HG02763 (cell line): ENCODE measurements around the gene SYT6.

Experiments
- ATAC-seq: cut with Tn5 transposase; IDR thresholded peaks from one replicate; pipeline ENCODE4 v1.9.1; 2021; ENCODE audit warnings: mild to moderate bottlenecking, moderate library complexity; ENCODE audit not compliant: unreplicated experiment

SYT6 gene

GRCh38 chr1:114094675-114095074 lies 59.0 kb downstream of the SYT6 start:
- ATAC-seq: no peak

GRCh38 chr1:114094363-114094634 lies 59.4 kb downstream of the SYT6 start:
- ATAC-seq: no peak

- ATAC-seq: no peak
Observed at GRCh38 chr1:114093624-114094362, 59.9 kb downstream of the SYT6 start.

- ATAC-seq: no peak
Observed at GRCh38 chr1:114092186-114093062, 61.2 kb downstream of the SYT6 start.

- no peak for ATAC-seq
Observed at GRCh38 chr1:114091711-114092110, 62.0 kb downstream of the SYT6 start.

GRCh38 chr1:114090738-114091505 lies 62.7 kb downstream of the SYT6 start:
- no peak for ATAC-seq

- ATAC-seq: no peak
Observed at GRCh38 chr1:114089502-114090138, 64.0 kb downstream of the SYT6 start.

- no peak for ATAC-seq
Observed at GRCh38 chr1:114088392-114089299, 65.0 kb downstream of the SYT6 start.

GRCh38 chr1:114087495-114087894 lies 66.2 kb downstream of the SYT6 start:
- no peak for ATAC-seq

GRCh38 chr1:114086601-114087368 lies 66.9 kb downstream of the SYT6 start:
- no peak for ATAC-seq

GRCh38 chr1:114082867-114083585 lies 70.6 kb downstream of the SYT6 start:
- no peak for ATAC-seq

GRCh38 chr1:114082304-114082630 lies 71.4 kb downstream of the SYT6 start:
- ATAC-seq: no peak

GRCh38 chr1:114081437-114082303 lies 72.0 kb downstream of the SYT6 start:
- no peak for ATAC-seq

- no peak for ATAC-seq
Observed at GRCh38 chr1:114080511-114081436, 72.9 kb downstream of the SYT6 start.

- no peak for ATAC-seq
Observed at GRCh38 chr1:114079596-114080190, 74.0 kb downstream of the SYT6 start.

GRCh38 chr1:114078116-114078515 lies 75.6 kb downstream of the SYT6 start:
- ATAC-seq: no peak
